HepG2 (cell line): ENCODE measurements around the gene TBC1D22A. TPM values are rescaled to one million over a fixed set of nuclear protein-coding genes. Genes with fewer than 3 reads are reported as not detected.

Experiments
- ARNT ChIP-seq: fragments of 450-650 bp; IDR thresholded peaks from 2 replicates; pipeline ENCODE4 v1.6.1; 2017
- CEBPZ ChIP-seq: IDR thresholded peaks from 2 replicates; pipeline ENCODE4 v1.6.1; 2012; ENCODE audit warnings: low read length, improper control_type of control experiment
- CHD4 ChIP-seq: fragments of 200-600 bp; sonication (generic); IDR thresholded peaks from 2 replicates; pipeline ENCODE4 v1.7.0; 2017; ENCODE audit warnings: mild to moderate bottlenecking, low read length, borderline replicate concordance
- FOXK1 ChIP-seq: sonication (generic); formaldehyde crosslinking; IDR thresholded peaks from 2 replicates; pipeline ENCODE4 v1.4.0; 2020; ENCODE audit warnings: low read depth, missing genetic modification reagents, borderline replicate concordance
- IKZF1 ChIP-seq: fragments of 450-650 bp; IDR thresholded peaks from 2 replicates; pipeline ENCODE4 v1.7.1; 2016
- IRF2 ChIP-seq: IDR thresholded peaks from 2 replicates; pipeline ENCODE4 v1.6.1; 2018; ENCODE audit warnings: missing genetic modification reagents, missing compliant biosample characterization
- KDM2A ChIP-seq: sonication (generic); formaldehyde crosslinking; IDR thresholded peaks from 2 replicates; pipeline ENCODE4 v1.4.0; 2020; ENCODE audit warnings: low read depth, missing genetic modification reagents, borderline replicate concordance
- MED8 ChIP-seq: sonication (generic); formaldehyde crosslinking; IDR thresholded peaks from 2 replicates; pipeline ENCODE4 v1.8.1; 2023; ENCODE audit warnings: mild to moderate bottlenecking, missing genetic modification reagents; ENCODE audit not compliant: insufficient replicate concordance
- MIXL1 ChIP-seq: IDR thresholded peaks from 2 replicates; pipeline ENCODE4 v1.6.1; 2016
- TCF12 ChIP-seq, 2 experiments: fragments of 450-650 bp in 1 of 2; sonication (generic) in 1 of 2; formaldehyde crosslinking in 1 of 2; IDR thresholded peaks; 2 replicates each; pipeline versions ENCODE4 v1.6.1 to v1.8.0; 2017 to 2022; ENCODE audit warnings: antibody characterized with exemption in 1 of 2, mild to moderate bottlenecking in 1 of 2, missing genetic modification reagents in 1 of 2, moderate library complexity in 1 of 2
- TFAP4 ChIP-seq: sonication (generic); IDR thresholded peaks from 2 replicates; pipeline ENCODE4 v1.6.1; 2016; ENCODE audit warnings: low read depth, borderline replicate concordance
- ZBTB20 ChIP-seq: sonication (generic); formaldehyde crosslinking; IDR thresholded peaks from 2 replicates; pipeline ENCODE4 v1.8.1; 2023; ENCODE audit warnings: missing genetic modification reagents, low read depth, mild to moderate bottlenecking, borderline replicate concordance
- ZBTB43 ChIP-seq: sonication (generic); formaldehyde crosslinking; conservative IDR thresholded peaks from 2 replicates; pipeline ENCODE4 v1.4.0; 2020; ENCODE audit warnings: missing genetic modification reagents
- ZNF441 ChIP-seq: sonication (generic); formaldehyde crosslinking; IDR thresholded peaks from 2 replicates; pipeline ENCODE4 v1.7.0; 2021; ENCODE audit warnings: missing genetic modification reagents, borderline replicate concordance
- ZNF501 ChIP-seq: sonication (generic); formaldehyde crosslinking; IDR thresholded peaks from 2 replicates; pipeline ENCODE4 v1.5.1; 2020; ENCODE audit warnings: mild to moderate bottlenecking, moderate library complexity, missing genetic modification reagents
- ZNF512B ChIP-seq: sonication (generic); formaldehyde crosslinking; IDR thresholded peaks from 2 replicates; pipeline ENCODE4 v1.5.1; 2020; ENCODE audit warnings: missing genetic modification reagents, mild to moderate bottlenecking, borderline replicate concordance
- ZNF766 ChIP-seq: sonication (generic); formaldehyde crosslinking; IDR thresholded peaks from 2 replicates; pipeline ENCODE4 v1.5.0; 2020; ENCODE audit warnings: missing genetic modification reagents, borderline replicate concordance
- ZNF768 ChIP-seq: sonication (generic); formaldehyde crosslinking; IDR thresholded peaks from 2 replicates; pipeline ENCODE4 v1.4.0; 2020; ENCODE audit warnings: missing genetic modification reagents
- ZNF772 ChIP-seq: sonication (generic); formaldehyde crosslinking; IDR thresholded peaks from 2 replicates; pipeline ENCODE4 v1.5.0; 2020; ENCODE audit warnings: mild to moderate bottlenecking, missing genetic modification reagents
- ZNF776 ChIP-seq: sonication (generic); formaldehyde crosslinking; IDR thresholded peaks from 2 replicates; pipeline ENCODE4 v1.4.0; 2020; ENCODE audit warnings: mild to moderate bottlenecking, missing genetic modification reagents
- polyA plus RNA-seq, 8 experiments: library from polyadenylated mRNA; depleted of rRNA in 3 of 8; stranded (reverse) in 7 of 8; unstranded in 1 of 8; fragments of >200 nt; fragmentation: Illumina TruSeq in 4 of 8; extraction: Trizol in 4 of 8; gene quantifications; 2 replicates each; pipeline versions ENCODE4 v1.2.1 to v1.2.3, GENCODE V29; 2011 to 2016; ENCODE audit warnings: low read depth in 4 of 8, missing spikeins in 1 of 8, mixed read lengths in 1 of 8; ENCODE audit not compliant: insufficient read depth in 1 of 8
- total RNA-seq, 5 experiments: library from RNA; depleted of rRNA; stranded (reverse); fragments of >200 nt; fragmentation: Illumina TruSeq; extraction: Trizol; gene quantifications; 2 replicates each; pipeline ENCODE4 v1.2.3, GENCODE V29; 2016; ENCODE audit warnings: low read depth in 1 of 5

TBC1D22A gene
- total and polyA plus RNA-seq, 2 of the 13 experiments (the other 11 are each of a cell fraction or from before 2014, with no cell fraction given): 17.3 to 18.0 TPM

GRCh38 chr22:46758867-46759290 lies 3.6 kb upstream of the TBC1D22A start (continued):
- TF ChIP-seq MED8 (CRISPR knock-in tag): no peak
- no peak for TF ChIP-seq ZNF441 (CRISPR knock-in tag)
- no peak for TF ChIP-seq ZNF776 (CRISPR knock-in tag)
- peak; percentile 64; the same call in 1 of the 2 replicates for TF ChIP-seq ZNF501 (CRISPR knock-in tag)
- TF ChIP-seq ZBTB43 (CRISPR knock-in tag): no peak; the same call in 1 of the 2 replicates
- TF ChIP-seq TFAP4: peak; percentile 16; the same call in 1 of the 2 replicates
- no peak for TF ChIP-seq ARNT
- TF ChIP-seq MIXL1 (CRISPR knock-in tag): 0 out of 2 replicates have a peak, but pooled peaks have one; percentile 17
- no peak for TF ChIP-seq ZNF512B
- no peak for TF ChIP-seq CEBPZ
- peak; percentile 54; the same call in 1 of the 2 replicates for TF ChIP-seq ZBTB20 (CRISPR knock-in tag)
- no peak for TF ChIP-seq IKZF1
- TF ChIP-seq ZNF768 (CRISPR knock-in tag): no peak
- TF ChIP-seq IRF2 (CRISPR knock-in tag): peak; percentile 69; the same call in 1 of the 2 replicates
- TF ChIP-seq ZNF766: peak; percentile 40; the same call in 1 of the 2 replicates
- no peak for TF ChIP-seq TCF12 (IDR thresholded peaks at IDR 0.05)
- TF ChIP-seq TCF12 (CRISPR knock-in tag; IDR thresholded peaks at IDR 0.05): no peak
- 0 out of 2 replicates have a peak, but pooled peaks have one; percentile 43 for TF ChIP-seq FOXK1
- no peak for TF ChIP-seq CHD4
- 0 out of 2 replicates have a peak, but pooled peaks have one; percentile 11 for TF ChIP-seq KDM2A (CRISPR knock-in tag)
- no peak for TF ChIP-seq ZNF772
